Neuron (in vitro differentiated cells): ENCODE results near the gene SH2D3C.

Experiments
- H2AFZ ChIP-seq: one replicate; pipeline ENCODE4 v1.6.1; 2013; ENCODE audit warnings: low read depth, mild to moderate bottlenecking, inconsistent platforms, low read length, moderate library complexity
- H3K27me3 ChIP-seq: one replicate; pipeline ENCODE4 v1.6.1; 2013; ENCODE audit warnings: low read length; ENCODE audit not compliant: insufficient read depth
- H3K36me3 ChIP-seq: one replicate; pipeline ENCODE4 v1.6.1; 2013; ENCODE audit warnings: low read length; ENCODE audit not compliant: insufficient read depth
- H3K4me1 ChIP-seq: one replicate; pipeline ENCODE4 v1.6.1; 2013; ENCODE audit warnings: low read length; ENCODE audit not compliant: insufficient read depth
- H3K4me3 ChIP-seq: 2 replicates; pipeline ENCODE4 v1.5.1; 2013; ENCODE audit warnings: mild to moderate bottlenecking, low read length, moderate library complexity
- H3K9me3 ChIP-seq: one replicate; pipeline ENCODE4 v1.6.1; 2013; ENCODE audit warnings: low read length

The SH2D3C gene

GRCh38 chr9:127746959-127747569 lies 31.4 kb downstream of the SH2D3C start:
- Histone ChIP-seq H3K4me3 (no peak overlapping the region), H3K9me3 (no peaks in the 10 kb centered on the region), H2AFZ (no peak overlapping the region), H3K27me3 (peaks cover 12% of the 10 kb centered on the region), H3K4me1 (peaks cover 9% of the 10 kb centered on the region), H3K36me3 (peaks cover 6% of the 10 kb centered on the region)

- Histone ChIP-seq H3K4me1 (peaks cover 14% of the 10 kb centered on the region), H3K9me3 (no peaks in the 10 kb centered on the region), H3K4me3 (no peak overlapping the region), H3K27me3 (peaks cover 9% of the 10 kb centered on the region), H3K36me3 (peaks cover 6% of the 10 kb centered on the region), H2AFZ (no peak overlapping the region)
Observed at GRCh38 chr9:127744398-127745110, 33.9 kb downstream of the SH2D3C start.

- Histone ChIP-seq H3K4me1 (peaks cover 14% of the 10 kb centered on the region), H3K9me3 (no peaks in the 10 kb centered on the region), H3K27me3 (no peaks in the 10 kb centered on the region), H2AFZ (peak overlapping the region; percentile 28), H3K36me3 (no peaks in the 10 kb centered on the region), H3K4me3 (peak overlapping the region; percentile 38)
Observed at GRCh38 chr9:127742435-127743088, 35.9 kb downstream of the SH2D3C start.

GRCh38 chr9:127741831-127742434 lies 36.5 kb downstream of the SH2D3C start:
- peaks cover 14% of the 10 kb centered on the region for H3K4me1 ChIP-seq
- H2AFZ ChIP-seq = peak overlapping the region; percentile 28
- no peaks in the 10 kb centered on the region for H3K27me3 ChIP-seq
- no peaks in the 10 kb centered on the region for H3K9me3 ChIP-seq
- no peaks in the 10 kb centered on the region for H3K36me3 ChIP-seq
- peak overlapping the region; percentile 38 for H3K4me3 ChIP-seq

GRCh38 chr9:127739614-127740330 lies 38.7 kb downstream of the SH2D3C start:
- no peak overlapping the region for H2AFZ ChIP-seq
- no peaks in the 10 kb centered on the region for H3K27me3 ChIP-seq
- no peak overlapping the region for H3K4me3 ChIP-seq
- H3K4me1 ChIP-seq = peaks cover 23% of the 10 kb centered on the region
- no peaks in the 10 kb centered on the region for H3K9me3 ChIP-seq
- H3K36me3 ChIP-seq = no peaks in the 10 kb centered on the region

GRCh38 chr9:127738666-127739065 lies 39.8 kb downstream of the SH2D3C start:
- Histone ChIP-seq H3K4me1 (peaks cover 26% of the 10 kb centered on the region), H3K36me3 (no peaks in the 10 kb centered on the region), H3K27me3 (no peaks in the 10 kb centered on the region), H3K9me3 (no peaks in the 10 kb centered on the region), H2AFZ (no peak overlapping the region), H3K4me3 (no peak overlapping the region)

GRCh38 chr9:127735530-127736185 lies 42.8 kb downstream of the SH2D3C start:
- H3K9me3 ChIP-seq = no peaks in the 10 kb centered on the region

GRCh38 chr9:127734747-127735529 lies 43.5 kb downstream of the SH2D3C start, which contains the start of gene TOR2A:
Gene TOR2A (minus strand): TSS chr9:127735294. CDS start chr9:127735270, 24 bp downstream.
- peak within 1 kb of the TSS; percentile 63 for H3K4me3 ChIP-seq
- peak within 1 kb of the TSS; percentile 86 for H2AFZ ChIP-seq
- H3K27me3 ChIP-seq = no peaks in the 10 kb centered on the region
- H3K36me3 ChIP-seq = no peaks in the 10 kb centered on the region
- no peaks in the 10 kb centered on the region for H3K9me3 ChIP-seq
- peaks cover 14% of the 10 kb centered on the region for H3K4me1 ChIP-seq

More at GRCh38 chr9:127735530-127736185, 42.8 kb downstream of the SH2D3C start:
- Histone ChIP-seq H3K4me1 (peaks cover 14% of the 10 kb centered on the region), H3K36me3 (no peaks in the 10 kb centered on the region), H3K27me3 (no peaks in the 10 kb centered on the region), H3K4me3 (peak overlapping the region; percentile 23), H2AFZ (peak overlapping the region; percentile 13)

- Histone ChIP-seq H2AFZ (no peak overlapping the region), H3K36me3 (no peaks in the 10 kb centered on the region), H3K9me3 (no peaks in the 10 kb centered on the region), H3K4me1 (peaks cover 14% of the 10 kb centered on the region), H3K27me3 (no peaks in the 10 kb centered on the region), H3K4me3 (peak overlapping the region; percentile 63)
Observed at GRCh38 chr9:127734247-127734746, 44.2 kb downstream of the SH2D3C start.

- Histone ChIP-seq H2AFZ (no peak overlapping the region), H3K4me1 (peaks cover 14% of the 10 kb centered on the region), H3K4me3 (no peak overlapping the region), H3K36me3 (no peaks in the 10 kb centered on the region), H3K9me3 (no peaks in the 10 kb centered on the region), H3K27me3 (no peaks in the 10 kb centered on the region)
Observed at GRCh38 chr9:127733614-127734013, 44.9 kb downstream of the SH2D3C start.

GRCh38 chr9:127732444-127732843 lies 46.0 kb downstream of the SH2D3C start:
- Histone ChIP-seq H3K27me3 (no peaks in the 10 kb centered on the region), H3K4me3 (no peak overlapping the region), H3K4me1 (peaks cover 14% of the 10 kb centered on the region), H3K36me3 (no peaks in the 10 kb centered on the region), H2AFZ (no peak overlapping the region), H3K9me3 (no peaks in the 10 kb centered on the region)
